ENCODE measurements around the gene TBXAS1. TPM values are rescaled to one million over a fixed set of nuclear protein-coding genes. Genes with fewer than 3 reads are reported as not detected.

TBXAS1 gene
- total and polyA plus RNA-seq, 2 experiments from 2014 or later = 1.3 TPM; not detected in 1

DNA sequence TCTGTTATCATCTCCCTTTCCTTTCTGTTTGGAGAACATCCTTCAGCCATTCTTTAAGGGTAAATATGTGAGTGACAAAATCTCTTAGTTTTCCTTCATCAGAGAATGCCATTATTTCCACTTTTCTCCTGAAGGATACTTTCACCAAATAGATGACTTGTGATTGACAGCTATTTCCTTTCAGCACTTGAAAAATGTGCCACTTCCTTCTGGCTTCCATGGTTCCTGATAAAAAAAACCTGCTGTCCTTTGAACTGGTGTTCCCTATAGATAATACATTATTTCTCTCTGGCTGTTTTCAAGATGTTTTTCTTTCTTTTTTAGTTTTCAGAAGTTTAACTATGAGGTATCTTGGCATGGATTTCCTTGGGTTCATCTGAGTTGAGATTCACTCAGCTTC lies 79.7 kb downstream of the TBXAS1 start:
- H3K27me3 ChIP-seq (ENCODE audit: insufficient read depth) = no peaks in the 10 kb centered on the region
- no peaks in the 10 kb centered on the region for H3F3A ChIP-seq (replicated peaks; ENCODE audit: low read depth)
- Mint-ChIP-seq H3K9me3 (no peaks in the 10 kb centered on the region; the same call in 2 of the 3 replicates), H3K4me1 (no peaks in the 10 kb centered on the region), H3K27me3 (ENCODE audit: insufficient read depth, low read depth, poor library complexity) (peaks cover 2% of the 10 kb centered on the region), H3K27ac (no peak overlapping the region), H3K4me3 (no peak overlapping the region), H3K36me3 (ENCODE audit: low read depth) (no peaks in the 10 kb centered on the region)
- H3K79me2 ChIP-seq (replicated peaks; ENCODE audit: insufficient read depth) = no peaks in the 10 kb centered on the region
- DNase-seq (ENCODE audit: low spot score) = no peak
- H3K4me3 ChIP-seq = no peak overlapping the region
- no peak overlapping the region for H3K4me2 ChIP-seq
- no peaks in the 10 kb centered on the region for H4K20me1 ChIP-seq (replicated peaks; ENCODE audit: insufficient read depth)
- no peaks in the 10 kb centered on the region for H3K36me3 ChIP-seq (ENCODE audit: insufficient read depth)
- ATAC-seq = no peak
- H3K27ac ChIP-seq (ENCODE audit: low read depth) = no peak overlapping the region
- no peaks in the 10 kb centered on the region for H3K4me1 ChIP-seq (ENCODE audit: insufficient read depth)
- no peak for TF ChIP-seq POLR2AphosphoS5 (IDR thresholded peaks at IDR 0.05; ENCODE audit: low read depth)
- no peak for TF ChIP-seq ZNF331 (CRISPR knock-in tag; IDR thresholded peaks at IDR 0.05; ENCODE audit: low read depth)
- no peak for TF ChIP-seq REST (IDR thresholded peaks at IDR 0.05; ENCODE audit: unreplicated experiment)
- H2AFZ ChIP-seq = no peak overlapping the region
- no peaks in the 10 kb centered on the region for H3K9me2 ChIP-seq (ENCODE audit: insufficient read depth)

DNA sequence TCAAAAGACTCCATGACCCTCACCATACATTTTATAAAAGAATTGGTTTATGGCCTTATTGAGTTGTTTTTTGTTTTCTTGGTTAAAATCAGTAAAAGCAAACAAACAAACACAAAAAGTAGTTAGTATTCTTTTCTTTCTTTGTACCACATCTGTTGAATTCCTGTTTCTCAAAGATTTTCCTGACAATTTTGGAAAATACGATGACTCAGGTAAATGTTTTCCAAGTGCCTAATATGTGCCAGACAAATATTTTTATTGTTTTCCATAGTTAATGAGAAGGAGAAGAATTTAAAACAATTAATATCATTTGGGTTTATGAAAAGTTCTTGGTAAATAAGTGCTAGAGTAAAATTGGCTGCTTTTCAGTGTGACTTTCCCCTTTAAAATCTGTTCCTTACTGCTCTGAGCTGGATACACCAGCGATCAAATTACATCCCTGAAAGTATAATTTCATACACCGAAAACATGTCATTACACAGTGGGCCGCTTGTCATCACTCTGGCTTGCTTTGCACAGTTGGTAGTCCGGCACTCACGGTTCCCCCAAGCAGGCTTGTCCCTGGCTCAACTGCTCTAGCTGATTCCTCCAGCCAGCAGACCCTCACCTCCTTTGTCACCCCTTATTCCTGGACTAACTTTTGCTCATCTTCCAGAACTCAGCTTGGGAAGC lies 80.5 kb downstream of the TBXAS1 start:
- Histone ChIP-seq H3K79me2 (replicated peaks; ENCODE audit: insufficient read depth) (no peaks in the 10 kb centered on the region), H3K9me2 (ENCODE audit: insufficient read depth) (no peaks in the 10 kb centered on the region), H2AFZ (no peak overlapping the region), H3K4me2 (no peak overlapping the region), H3K4me1 (ENCODE audit: insufficient read depth) (no peaks in the 10 kb centered on the region), H4K20me1 (replicated peaks; ENCODE audit: insufficient read depth) (no peaks in the 10 kb centered on the region), H3K4me3 (no peak overlapping the region), H3K27me3 (ENCODE audit: insufficient read depth) (no peaks in the 10 kb centered on the region), H3K36me3 (ENCODE audit: insufficient read depth) (no peaks in the 10 kb centered on the region), H3F3A (replicated peaks; ENCODE audit: low read depth) (no peaks in the 10 kb centered on the region), H3K27ac (ENCODE audit: low read depth) (no peak overlapping the region)
- H3K36me3 Mint-ChIP-seq (ENCODE audit: low read depth) = no peaks in the 10 kb centered on the region
- H3K9me3 Mint-ChIP-seq = no peaks in the 10 kb centered on the region; the same call in 2 of the 3 replicates
- peaks cover 2% of the 10 kb centered on the region for H3K27me3 Mint-ChIP-seq (ENCODE audit: insufficient read depth, low read depth, poor library complexity)
- no peak for TF ChIP-seq EZH2 (IDR thresholded peaks at IDR 0.05; ENCODE audit: low read depth, unreplicated experiment)
- no peak overlapping the region for H3K4me3 Mint-ChIP-seq
- no peak overlapping the region for H3K27ac Mint-ChIP-seq
- ATAC-seq = no peak
- H3K4me1 Mint-ChIP-seq = no peaks in the 10 kb centered on the region
- no peak for DNase-seq (ENCODE audit: low spot score)

DNA sequence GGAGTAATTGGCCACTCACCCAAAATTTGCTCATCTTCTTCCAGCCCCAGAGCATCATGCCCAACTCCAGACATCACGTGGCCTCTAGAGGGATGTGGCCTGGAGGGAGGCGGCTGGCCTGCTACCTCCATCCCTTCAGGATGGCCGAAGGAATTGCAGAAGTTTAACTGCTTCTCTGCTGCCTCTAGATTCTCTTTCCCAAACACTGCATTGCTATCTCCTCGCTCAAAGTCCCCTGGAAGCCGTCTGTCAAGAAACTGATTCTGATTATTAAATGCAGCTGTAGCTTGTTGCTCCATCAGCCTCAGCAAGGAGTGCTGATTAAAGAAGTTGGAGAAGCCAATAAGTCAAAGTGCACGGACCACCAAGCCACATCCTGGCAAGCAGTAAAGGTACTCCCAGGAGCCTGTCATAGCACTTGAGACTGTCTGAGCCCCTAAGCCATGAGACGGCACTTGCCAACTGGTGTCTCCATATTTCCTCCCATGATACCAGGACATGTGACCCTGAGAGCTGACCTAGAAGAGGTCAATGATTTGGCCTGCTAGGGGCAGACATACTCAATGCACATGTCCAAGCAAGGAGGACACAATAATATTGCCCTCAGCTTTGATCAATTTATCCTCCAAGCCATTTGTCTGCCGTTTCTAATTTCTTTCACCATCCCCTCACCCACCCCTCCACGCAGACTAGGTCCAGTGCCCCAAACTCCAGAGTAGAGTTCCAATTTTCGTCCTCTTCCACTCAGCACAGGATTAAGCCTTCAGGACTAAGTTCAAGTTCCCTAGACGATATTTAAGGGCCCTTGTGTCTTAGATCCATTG lies 84.2 kb downstream of the TBXAS1 start:
- ATAC-seq = no peak
- TF ChIP-seq POLR2AphosphoS5 (IDR thresholded peaks at IDR 0.05; ENCODE audit: low read depth) = no peak
- TF ChIP-seq STAT1 (IDR thresholded peaks at IDR 0.05; ENCODE audit: unreplicated experiment) = no peak
- TF ChIP-seq REST (IDR thresholded peaks at IDR 0.05; ENCODE audit: unreplicated experiment) = no peak
- no peak for TF ChIP-seq CREB1 (CRISPR knock-in tag; IDR thresholded peaks at IDR 0.05; ENCODE audit: low read depth)
- no peak for TF ChIP-seq EZH2phosphoT487 (IDR thresholded peaks at IDR 0.05; ENCODE audit: unreplicated experiment)
- TF ChIP-seq, protein P1, sequence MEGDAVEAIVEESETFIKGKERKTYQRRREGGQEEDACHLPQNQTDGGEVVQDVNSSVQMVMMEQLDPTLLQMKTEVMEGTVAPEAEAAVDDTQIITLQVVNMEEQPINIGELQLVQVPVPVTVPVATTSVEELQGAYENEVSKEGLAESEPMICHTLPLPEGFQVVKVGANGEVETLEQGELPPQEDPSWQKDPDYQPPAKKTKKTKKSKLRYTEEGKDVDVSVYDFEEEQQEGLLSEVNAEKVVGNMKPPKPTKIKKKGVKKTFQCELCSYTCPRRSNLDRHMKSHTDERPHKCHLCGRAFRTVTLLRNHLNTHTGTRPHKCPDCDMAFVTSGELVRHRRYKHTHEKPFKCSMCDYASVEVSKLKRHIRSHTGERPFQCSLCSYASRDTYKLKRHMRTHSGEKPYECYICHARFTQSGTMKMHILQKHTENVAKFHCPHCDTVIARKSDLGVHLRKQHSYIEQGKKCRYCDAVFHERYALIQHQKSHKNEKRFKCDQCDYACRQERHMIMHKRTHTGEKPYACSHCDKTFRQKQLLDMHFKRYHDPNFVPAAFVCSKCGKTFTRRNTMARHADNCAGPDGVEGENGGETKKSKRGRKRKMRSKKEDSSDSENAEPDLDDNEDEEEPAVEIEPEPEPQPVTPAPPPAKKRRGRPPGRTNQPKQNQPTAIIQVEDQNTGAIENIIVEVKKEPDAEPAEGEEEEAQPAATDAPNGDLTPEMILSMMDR (conservative IDR thresholded peaks at IDR 0.05; ENCODE audit: low read depth in 2 of 2) = no peak

More for the DNA sequence above, 84.2 kb downstream of the TBXAS1 start:
- Histone ChIP-seq H3F3A (replicated peaks; ENCODE audit: low read depth) (no peaks in the 10 kb centered on the region), H3K4me3 (no peak overlapping the region), H4K20me1 (replicated peaks; ENCODE audit: insufficient read depth) (no peaks in the 10 kb centered on the region), H3K36me3 (ENCODE audit: insufficient read depth) (no peaks in the 10 kb centered on the region), H3K9me2 (ENCODE audit: insufficient read depth) (peaks cover 5% of the 10 kb centered on the region; the same call in 1 of the 2 replicates), H2AFZ (no peak overlapping the region), H3K4me2 (no peak overlapping the region), H3K27ac (ENCODE audit: low read depth) (no peak overlapping the region), H3K79me2 (replicated peaks; ENCODE audit: insufficient read depth) (no peaks in the 10 kb centered on the region), H3K4me1 (ENCODE audit: insufficient read depth) (no peaks in the 10 kb centered on the region), H3K27me3 (ENCODE audit: insufficient read depth) (no peaks in the 10 kb centered on the region)
- Mint-ChIP-seq H3K4me1 (0 out of 3 replicates have a peak, but pooled peaks cover 2% of the 10 kb centered on the region), H3K27me3 (ENCODE audit: insufficient read depth, low read depth, poor library complexity) (peaks cover 2% of the 10 kb centered on the region), H3K36me3 (ENCODE audit: low read depth) (no peaks in the 10 kb centered on the region), H3K27ac (no peak overlapping the region), H3K4me3 (no peak overlapping the region), H3K9me3 (no peaks in the 10 kb centered on the region)
- no peak for DNase-seq (ENCODE audit: low spot score)
